Measurements from ENCODE around the gene RMND5B.
"Not testable (repeated sequence)": the region's sequence is repeated elsewhere in the genome, so short reads cannot be mapped to it uniquely, and the experiment has no call there.

The RMND5B gene

GRCh38 chr5:178130576-178131445, at the start of gene RMND5B:
TSS of gene RMND5B (plus strand) at chr5:178131014. CDS start at chr5:178138120, 7,106 bp downstream.
- peak; percentile 80 for DNase-seq (ENCODE audit: low spot score)

GRCh38 chr5:178081571-178082243, 49.1 kb upstream of the RMND5B start:
- no peak for DNase-seq (ENCODE audit: low spot score)

- no peak for DNase-seq (ENCODE audit: low spot score)
These were observed 46.9 kb upstream of the RMND5B start for GRCh38 chr5:178083922-178084321.

- no peak for DNase-seq (ENCODE audit: low spot score)
These were observed 45.5 kb upstream of the RMND5B start for GRCh38 chr5:178085316-178085715.

- DNase-seq (ENCODE audit: low spot score): no peak
These were observed 44.5 kb upstream of the RMND5B start for GRCh38 chr5:178086266-178086665.

GRCh38 chr5:178087199-178087598, 43.6 kb upstream of the RMND5B start:
- DNase-seq (ENCODE audit: low spot score): not testable (repeated sequence)

- DNase-seq (ENCODE audit: low spot score): no peak
These were observed 40.0 kb upstream of the RMND5B start for GRCh38 chr5:178090856-178091255.

GRCh38 chr5:178093134-178093533, 37.7 kb upstream of the RMND5B start:
- DNase-seq (ENCODE audit: low spot score): no peak

GRCh38 chr5:178094345-178094744, 36.5 kb upstream of the RMND5B start:
- DNase-seq (ENCODE audit: low spot score): no peak

- no peak for DNase-seq (ENCODE audit: low spot score)
These were observed 32.1 kb upstream of the RMND5B start for GRCh38 chr5:178098685-178099084.

- no peak for DNase-seq (ENCODE audit: low spot score)
These were observed 27.2 kb upstream of the RMND5B start for GRCh38 chr5:178103612-178104011.

- no peak for DNase-seq (ENCODE audit: low spot score)
These were observed 26.3 kb upstream of the RMND5B start for GRCh38 chr5:178104492-178104891.

GRCh38 chr5:178106086-178106485, 24.7 kb upstream of the RMND5B start:
- no peak for DNase-seq (ENCODE audit: low spot score)

- no peak for DNase-seq (ENCODE audit: low spot score)
These were observed 24.1 kb upstream of the RMND5B start for GRCh38 chr5:178106556-178107239.

GRCh38 chr5:178107756-178108310, 23.0 kb upstream of the RMND5B start:
- DNase-seq (ENCODE audit: low spot score): no peak

GRCh38 chr5:178108446-178108845, 22.4 kb upstream of the RMND5B start:
- no peak for DNase-seq (ENCODE audit: low spot score)

GRCh38 chr5:178108966-178109365, 21.8 kb upstream of the RMND5B start:
- DNase-seq (ENCODE audit: low spot score): no peak

GRCh38 chr5:178110511-178110910, 20.3 kb upstream of the RMND5B start:
- DNase-seq (ENCODE audit: low spot score): no peak

- no peak for DNase-seq (ENCODE audit: low spot score)
These were observed 18.9 kb upstream of the RMND5B start for GRCh38 chr5:178111925-178112324.

GRCh38 chr5:178112545-178112944, 18.3 kb upstream of the RMND5B start:
- DNase-seq (ENCODE audit: low spot score): no peak

- DNase-seq (ENCODE audit: low spot score): no peak
These were observed 17.6 kb upstream of the RMND5B start, which contains the start of gene N4BP3 for GRCh38 chr5:178113141-178113787. TSS of gene N4BP3 (plus strand) at chr5:178113532. CDS start at chr5:178119584, 6,052 bp downstream.

- no peak for DNase-seq (ENCODE audit: low spot score)
These were observed 16.9 kb upstream of the RMND5B start for GRCh38 chr5:178113841-178114324.

Measured in Ammon's horn (tissue), 1 donor.